ENCODE data around the gene SORCS3. TPM values are rescaled to one million over a fixed set of nuclear protein-coding genes. Genes with fewer than 3 reads are reported as not detected.

The SORCS3 gene
- polyA plus RNA-seq, 3 donors = 3.5 to 4.8 (median 3.5) TPM

DNA sequence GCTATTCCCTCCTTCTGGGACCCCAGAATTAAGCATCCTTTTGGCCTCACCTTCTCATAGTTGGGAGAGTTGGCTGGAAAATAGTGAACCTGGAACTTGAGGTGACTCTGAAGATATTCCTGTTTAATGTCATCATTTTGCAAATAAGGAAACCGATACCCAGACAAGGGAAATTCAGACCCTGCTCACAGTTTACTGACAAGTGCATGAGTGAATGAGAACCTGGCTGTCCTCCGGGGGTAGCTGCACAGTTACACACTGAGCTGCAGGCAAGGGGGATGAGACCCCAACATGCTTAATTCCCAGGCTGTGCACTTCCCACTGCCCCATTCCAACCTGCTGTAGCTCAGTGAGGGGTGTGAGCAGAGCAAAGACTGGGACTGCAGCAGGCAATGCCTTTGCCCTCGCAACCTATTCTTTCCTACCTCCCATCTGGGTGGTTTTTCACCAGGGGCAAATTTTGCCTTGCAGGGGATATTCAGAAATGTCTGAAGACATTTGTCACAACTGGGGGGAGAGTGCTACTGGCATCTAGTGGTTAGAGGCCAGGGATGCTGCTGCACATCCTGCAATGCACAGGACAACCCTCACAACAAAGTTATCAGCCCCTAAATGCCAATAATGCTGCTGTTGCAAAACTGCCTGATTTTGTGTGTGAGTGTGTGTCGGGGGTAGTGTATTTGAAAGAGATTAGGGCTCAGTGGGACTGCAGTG is 136.2 kb downstream of the SORCS3 start:
- no peak for DNase-seq

- no peak for DNase-seq
These were observed 137.3 kb downstream of the SORCS3 start for GRCh38 chr10:104778371-104778770.

- DNase-seq = no peak
These were observed 138.6 kb downstream of the SORCS3 start for GRCh38 chr10:104779701-104780100.

DNA sequence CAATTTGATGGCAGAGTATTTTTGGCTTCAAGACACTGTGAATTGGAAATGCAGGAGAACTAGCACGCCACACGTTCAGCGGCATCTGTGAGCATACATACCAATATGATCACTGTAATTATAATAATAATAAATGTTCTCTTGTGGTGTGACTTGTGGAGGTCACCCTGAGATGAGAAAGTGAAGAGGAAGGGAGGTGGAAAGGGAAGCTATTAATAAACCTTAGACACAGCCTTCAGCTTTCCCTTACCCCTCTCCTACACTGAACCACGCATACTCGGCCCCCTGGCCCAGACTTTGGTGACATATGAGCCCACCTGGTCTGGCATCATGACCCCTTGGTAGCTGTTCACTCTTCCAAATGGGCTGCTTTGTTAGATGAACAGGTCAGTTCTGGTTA is 139.1 kb downstream of the SORCS3 start:
- DNase-seq = no peak

DNA sequence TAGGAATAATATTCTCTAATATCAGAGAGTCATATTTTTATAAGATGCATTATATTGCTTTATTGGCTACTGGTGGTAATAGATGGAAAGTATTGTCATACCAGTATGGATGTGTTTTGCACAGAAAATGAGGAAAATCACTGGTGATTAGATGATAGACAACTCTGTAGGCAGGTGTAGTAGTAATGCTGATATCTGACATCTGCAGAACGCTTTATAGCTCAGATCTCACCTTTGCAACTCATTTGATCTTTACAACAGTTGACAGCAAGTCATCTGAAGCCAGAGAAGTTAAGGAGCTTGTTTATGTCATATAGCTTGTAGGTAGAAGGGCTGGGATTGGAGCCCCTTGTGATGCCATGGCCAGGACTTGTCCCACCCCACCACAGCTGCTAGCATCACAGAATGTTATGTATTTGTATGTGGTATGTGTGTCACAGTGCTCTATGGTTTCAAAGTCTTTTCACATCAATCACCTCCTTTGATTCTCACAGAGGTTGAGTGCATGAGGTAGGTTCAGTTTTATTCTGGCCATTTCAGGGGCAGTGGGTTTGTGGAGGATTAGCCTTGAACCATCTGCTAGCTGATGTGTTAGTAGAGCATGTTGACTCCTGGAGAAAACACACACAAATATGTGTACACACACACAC is 140.0 kb downstream of the SORCS3 start:
- DNase-seq = no peak

DNA sequence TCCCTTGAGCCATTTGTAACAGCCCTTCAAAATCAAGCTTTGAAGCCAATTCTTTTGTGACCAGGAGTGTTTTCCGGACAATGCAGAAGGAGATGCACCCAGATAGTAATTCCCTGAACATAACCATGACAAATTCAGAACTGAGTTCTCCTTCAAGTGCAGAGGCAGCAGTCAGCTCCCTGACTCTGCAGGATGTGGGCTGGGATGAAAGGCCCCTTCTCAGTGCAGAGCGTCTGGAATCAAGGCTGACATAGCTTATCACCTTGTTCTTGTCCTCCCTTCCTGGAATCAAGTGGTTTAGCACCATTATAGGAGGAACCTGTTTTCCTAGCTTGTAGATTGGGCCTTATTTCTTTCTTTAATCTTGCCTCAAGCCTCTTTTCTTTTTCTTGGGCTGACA is 143.4 kb downstream of the SORCS3 start:
- DNase-seq = no peak

DNA sequence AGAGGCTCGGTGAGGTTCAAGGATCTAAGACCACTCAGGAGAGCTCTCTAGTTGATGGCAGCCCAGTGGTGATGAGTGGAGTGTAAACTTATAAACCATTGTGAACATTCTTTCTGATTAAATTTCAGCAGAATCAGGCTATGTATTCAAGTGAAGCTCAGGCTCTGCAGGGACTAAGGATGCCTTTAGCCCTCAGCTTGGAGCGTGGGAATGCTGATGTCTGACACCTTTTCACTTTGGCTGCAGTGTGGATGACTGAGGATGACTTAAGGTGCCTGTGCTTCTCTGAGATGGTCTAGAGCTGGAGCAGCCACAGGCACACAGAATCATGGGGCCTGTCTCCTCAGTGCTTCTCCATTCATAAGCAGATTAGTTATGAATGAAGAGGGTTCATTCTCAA is 150.4 kb downstream of the SORCS3 start:
- DNase-seq = no peak

DNA sequence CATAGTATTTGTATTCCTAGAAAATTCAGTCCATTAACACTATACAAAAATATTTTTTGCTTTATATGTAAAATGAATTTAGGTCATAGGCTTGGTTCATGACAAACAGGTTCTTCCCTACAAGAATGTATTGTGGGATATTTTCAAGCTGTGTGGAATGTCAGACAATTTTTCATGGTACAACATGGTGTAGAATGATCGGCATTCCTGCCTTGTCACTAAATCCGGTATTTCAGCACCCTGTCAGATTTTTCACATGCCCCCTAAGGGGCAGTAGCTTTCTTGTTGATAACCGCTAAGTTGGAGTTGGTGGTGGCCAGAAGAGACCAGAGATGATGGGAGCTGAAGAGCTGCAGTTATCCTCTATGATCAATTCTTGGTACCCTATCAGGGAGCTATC is 154.3 kb downstream of the SORCS3 start:
- no peak for DNase-seq

DNA sequence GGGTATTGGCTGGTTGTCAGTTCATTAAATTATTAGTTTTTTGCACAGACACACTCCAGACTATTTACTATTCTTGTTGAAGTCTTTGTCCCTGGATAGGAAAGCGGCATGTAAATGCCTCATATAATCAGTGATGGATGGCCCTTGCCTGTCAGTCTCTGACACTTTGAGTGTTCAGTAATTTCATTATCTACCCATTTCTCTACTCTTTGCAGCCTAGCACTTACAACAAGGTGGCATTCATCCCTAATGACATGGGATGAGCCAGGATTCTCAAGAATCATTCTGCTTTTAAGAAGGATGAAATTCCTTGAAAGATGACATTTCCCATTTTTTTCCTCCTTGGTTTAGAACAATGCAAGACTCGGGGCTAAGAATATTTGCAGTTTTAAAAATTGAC is 155.7 kb downstream of the SORCS3 start:
- DNase-seq = no peak

GRCh38 chr10:104802941-104803340 is 161.9 kb downstream of the SORCS3 start:
- DNase-seq = no peak

DNA sequence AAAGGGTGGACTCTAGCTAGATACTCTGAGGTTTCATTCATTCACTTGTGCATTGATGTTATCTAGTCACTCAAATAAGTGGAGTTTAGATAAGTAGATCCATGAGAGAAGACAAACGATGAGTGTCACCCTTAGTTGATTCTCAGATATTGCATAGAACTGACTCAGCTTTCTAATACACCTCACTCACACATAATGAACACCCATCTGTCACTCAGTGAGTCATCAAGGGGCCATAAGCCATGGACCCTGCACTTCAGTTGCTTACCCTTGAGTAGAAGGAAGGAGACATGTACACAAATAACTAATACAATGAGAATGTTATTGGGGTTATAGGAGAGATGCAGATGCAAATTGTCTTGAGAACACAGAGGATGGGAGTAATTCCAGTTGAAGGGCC is 163.8 kb downstream of the SORCS3 start:
- DNase-seq = no peak

- DNase-seq = no peak
These were observed 165.7 kb downstream of the SORCS3 start for GRCh38 chr10:104806801-104807200.

GRCh38 chr10:104807581-104808310 is 166.7 kb downstream of the SORCS3 start:
- DNase-seq = no peak

DNA sequence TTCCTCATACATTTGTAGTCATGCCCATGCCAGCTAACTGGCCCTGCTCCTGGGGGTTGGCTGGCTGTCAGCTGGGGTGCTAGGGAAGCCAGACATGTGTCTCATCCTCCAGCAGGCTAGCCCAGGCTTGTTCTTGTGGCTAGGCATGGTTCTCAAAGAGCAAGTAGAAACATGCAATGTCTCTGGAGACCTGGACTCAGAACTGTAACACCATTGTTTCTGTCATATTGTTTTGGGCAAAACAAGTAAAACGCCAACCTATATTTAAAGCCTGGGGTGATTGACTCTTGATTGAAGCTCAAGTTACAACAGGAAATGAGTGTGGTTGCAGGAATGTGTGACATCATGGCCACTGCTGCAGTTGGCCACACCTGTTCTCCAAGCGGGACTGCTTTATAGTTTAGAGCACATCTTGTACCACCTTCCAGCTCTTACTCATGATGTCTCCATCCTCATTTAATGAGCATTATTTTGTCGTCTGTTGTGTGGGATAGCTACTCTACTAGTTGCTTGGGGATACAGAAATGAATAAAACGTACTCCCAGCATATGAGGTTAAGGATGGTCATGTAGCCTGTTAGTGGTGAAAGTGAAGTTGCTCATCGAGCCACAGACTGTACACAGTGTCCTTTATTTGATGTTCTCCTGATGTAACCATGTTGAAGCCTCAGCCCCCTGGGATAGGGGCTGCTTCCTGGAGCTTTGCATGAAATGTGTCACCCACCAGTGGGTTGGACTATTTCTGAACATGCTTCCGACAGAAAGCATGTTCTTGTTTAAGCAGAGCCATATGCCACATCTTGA is 168.4 kb downstream of the SORCS3 start:
- peak; percentile 28 for DNase-seq

DNA sequence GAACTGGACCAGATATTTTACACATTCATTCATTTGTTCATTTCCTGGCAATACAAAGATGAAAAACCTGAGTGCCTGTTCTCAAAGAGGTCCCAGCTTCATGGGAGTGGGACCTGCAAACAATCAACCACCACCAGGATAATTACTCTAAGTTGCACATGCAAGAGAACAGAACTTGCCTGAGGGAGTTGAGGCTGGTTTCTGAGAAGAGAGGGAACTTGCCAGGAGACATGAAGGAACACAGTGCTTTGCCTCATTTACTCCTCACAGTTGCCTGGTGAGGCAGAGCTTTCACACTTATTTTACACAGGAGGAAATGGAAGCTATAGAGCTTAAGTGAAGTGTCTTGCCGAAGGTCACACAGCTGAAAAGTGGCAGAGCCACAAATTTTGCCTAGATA is 170.1 kb downstream of the SORCS3 start:
- DNase-seq = no peak

DNA sequence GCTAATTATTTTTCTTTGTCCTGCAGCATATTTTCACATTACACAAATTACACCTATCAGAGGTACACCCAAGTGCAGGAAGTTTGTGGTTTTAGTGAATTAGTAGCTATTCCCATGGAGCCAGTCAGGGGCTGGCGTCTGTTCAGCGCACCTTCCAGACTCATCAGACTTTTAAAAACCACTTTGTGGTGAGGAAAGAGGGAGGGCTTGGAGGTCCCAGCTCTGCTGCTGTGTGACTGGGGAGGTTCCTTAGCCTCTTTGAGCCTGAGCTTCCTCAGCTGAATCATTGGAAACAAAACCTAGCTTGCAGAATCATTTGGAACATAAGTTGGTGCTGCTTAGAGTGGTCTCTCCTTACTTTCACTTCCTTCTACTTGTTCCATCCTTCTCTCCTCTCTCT is 175.4 kb downstream of the SORCS3 start:
- DNase-seq = no peak

DNA sequence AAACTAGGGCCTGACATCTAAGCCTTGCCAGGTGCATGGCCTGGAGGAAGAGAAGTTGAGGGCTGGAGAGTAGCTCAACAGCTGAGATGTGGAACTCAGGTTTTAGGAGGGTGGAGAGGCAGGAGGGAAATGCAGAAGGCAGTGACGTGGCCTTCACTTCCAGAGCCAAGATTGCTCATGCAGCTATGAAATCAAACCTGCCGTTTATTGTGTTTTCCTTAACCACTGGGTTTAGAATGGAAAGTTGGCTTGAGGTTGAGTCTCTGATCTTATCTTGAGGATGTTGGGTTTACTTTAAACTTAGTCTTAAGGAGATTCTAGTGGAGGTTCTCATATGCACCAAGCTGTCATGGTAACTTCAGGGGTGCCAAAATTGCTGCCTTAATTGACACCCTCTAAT is 178.6 kb downstream of the SORCS3 start:
- no peak for DNase-seq

DNA sequence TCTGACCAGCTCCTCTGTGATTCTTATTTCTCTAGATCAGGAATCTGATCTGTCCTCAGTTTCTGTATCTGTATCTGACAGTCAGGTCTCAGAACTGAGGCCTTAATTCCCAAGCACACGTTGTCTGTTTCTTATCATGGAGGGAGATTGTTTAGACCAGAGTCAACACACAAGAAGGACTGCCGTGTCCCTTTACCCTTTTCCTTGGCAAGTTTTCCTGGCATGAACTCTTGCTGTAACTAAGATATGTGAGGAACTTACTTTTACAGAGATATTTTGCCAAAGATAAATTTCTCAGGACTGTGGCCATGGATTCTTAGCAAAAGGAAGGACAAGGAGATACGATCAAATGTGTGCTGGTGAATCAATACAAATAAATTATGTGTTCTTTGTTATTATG is 181.0 kb downstream of the SORCS3 start:
- no peak for DNase-seq

DNA sequence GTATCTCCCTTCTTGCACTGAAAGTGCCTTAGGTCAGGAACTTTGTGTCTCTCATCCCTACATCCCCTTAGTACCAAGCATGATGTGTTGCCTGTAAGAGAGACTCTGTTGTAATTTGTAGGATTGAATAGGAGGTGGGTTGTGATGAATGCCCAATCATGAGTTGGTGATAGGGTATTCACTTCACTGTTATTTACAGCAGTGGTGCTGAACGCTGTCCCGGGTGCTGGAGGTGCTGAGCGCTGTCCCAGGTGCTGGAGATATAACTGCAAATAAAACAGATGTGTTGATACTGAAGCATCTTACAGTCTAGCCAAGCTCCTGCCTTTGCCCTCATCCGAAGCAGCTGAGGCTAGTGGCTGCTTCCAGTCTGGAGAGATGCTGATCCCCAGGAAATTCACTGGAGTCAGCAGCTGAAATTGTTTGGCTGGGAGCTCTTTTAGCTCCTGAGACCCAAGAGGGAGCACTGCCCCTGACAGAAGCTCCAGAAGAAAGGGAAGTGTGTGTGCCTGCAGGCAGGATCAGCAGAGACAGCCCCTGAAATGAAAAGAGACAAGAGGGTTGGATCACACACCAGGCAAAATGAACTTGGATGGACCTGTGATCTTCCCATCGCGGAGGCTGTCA is 183.4 kb downstream of the SORCS3 start:
- DNase-seq = peak; percentile 73

GRCh38 chr10:104831272-104831671 is 190.2 kb downstream of the SORCS3 start:
- no peak for DNase-seq

- no peak for DNase-seq
These were observed 193.5 kb downstream of the SORCS3 start for GRCh38 chr10:104834580-104834979.

GRCh38 chr10:104835422-104835821 is 194.3 kb downstream of the SORCS3 start:
- DNase-seq = no peak
